ENCODE data around the gene AGAP5.

The AGAP5 gene

DNA sequence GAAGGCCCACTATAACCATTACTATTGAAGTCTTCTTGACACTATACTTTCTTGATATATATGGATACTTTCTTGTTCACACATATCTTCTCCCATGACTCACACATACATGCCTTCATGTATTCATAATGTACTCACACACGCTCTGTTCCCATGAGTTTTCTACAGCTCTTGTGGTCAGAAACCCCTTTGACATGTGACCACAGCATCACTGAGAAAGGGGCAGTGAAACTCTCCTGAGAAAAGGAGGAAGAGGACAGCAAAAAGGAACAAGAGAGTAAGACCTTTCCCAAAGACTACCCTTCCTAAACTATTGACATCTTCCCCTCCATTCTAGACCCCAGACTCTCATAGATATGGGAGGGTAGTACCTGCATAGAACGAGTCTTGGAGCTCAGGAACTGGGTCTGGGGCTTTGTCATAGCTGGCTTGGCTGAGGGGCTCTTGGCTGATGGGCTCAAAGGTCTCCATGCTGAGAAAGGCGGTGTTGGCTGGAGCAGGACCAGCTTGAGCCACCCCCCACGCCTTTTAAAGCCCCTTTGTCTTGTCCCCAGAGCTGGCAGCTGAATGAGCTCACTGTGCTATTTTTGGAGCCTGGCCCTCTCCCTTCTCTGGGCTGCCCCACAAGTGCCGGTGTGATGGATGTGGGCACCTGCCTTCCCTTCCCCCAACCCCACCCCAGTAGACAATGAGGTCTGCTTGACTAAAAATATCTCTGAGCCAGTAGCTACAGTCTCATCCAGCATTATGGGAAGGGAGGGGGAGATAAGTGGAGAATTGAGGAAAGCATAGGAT lies 47.2 kb downstream of the AGAP5 start:
- DNase-seq, result no peak

DNA sequence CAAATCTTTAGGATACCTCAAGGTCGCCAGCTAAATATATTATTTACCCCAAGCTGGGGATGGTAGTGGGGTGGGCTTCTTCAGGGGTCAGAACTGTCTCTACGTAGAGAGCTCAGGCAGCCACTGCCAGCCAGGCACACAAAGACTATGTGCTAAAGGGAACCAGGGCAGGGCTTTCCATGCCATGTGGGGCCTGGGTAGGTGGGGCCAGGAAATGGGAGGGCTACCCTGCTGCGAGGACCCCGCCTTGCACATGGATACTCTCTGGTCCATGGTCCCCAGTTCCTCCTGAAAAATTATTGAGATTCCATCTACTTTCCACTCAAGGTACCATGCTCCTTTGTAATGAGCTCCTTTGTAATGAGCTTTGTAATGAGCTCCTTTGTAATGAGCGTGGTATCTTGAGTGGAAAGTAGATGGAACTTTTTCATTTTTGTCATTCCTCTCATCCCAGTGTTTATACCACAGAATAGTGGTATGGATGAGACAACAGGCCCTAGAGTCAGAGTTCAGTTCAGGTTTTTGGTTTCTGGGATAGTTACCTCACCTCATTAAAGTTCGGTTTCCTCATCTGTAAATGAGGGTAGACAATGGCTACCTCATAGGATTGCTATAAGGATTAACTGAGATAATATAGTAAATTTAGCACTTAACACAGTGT lies 47.9 kb downstream of the AGAP5 start:
- DNase-seq, result no peak

DNA sequence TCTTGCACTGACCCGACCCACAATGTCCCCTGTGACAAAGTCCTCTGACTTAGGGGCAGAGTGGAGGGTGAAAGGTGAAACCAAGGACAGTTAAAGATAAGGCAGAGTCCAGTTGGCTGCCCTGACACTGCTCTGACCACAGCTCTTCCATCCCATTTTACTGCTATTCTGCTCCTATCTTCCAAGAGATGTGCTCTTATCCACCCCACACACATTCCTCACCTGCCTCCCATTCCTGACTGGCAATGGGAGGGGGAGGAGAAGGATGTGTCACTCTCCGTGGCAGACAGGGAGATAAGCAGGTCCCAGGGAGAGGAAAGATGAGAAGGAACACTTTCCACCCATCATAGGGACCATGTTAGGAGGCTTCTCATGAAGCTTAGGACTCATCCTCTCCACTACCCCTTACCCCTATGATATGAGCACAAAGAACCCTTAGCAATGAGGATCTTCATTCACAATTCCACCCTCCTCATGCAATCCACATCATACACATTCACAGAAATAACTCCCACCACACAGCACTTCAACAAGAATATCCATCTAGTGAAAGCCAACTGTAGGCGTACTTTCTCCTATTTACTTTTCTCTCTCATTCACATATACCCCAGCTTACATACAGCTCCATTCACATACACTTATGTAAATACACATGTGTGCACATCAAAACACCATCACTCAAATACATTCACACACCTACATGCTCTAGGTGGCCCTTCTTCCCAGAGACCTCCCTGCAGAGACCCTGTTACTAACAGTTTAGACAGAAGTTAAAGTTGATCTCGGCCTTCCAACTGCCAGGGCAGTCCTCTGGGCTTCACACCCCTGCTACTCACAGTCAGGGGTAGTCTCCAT lies 48.7 kb downstream of the AGAP5 start:
- no peak for DNase-seq

DNA sequence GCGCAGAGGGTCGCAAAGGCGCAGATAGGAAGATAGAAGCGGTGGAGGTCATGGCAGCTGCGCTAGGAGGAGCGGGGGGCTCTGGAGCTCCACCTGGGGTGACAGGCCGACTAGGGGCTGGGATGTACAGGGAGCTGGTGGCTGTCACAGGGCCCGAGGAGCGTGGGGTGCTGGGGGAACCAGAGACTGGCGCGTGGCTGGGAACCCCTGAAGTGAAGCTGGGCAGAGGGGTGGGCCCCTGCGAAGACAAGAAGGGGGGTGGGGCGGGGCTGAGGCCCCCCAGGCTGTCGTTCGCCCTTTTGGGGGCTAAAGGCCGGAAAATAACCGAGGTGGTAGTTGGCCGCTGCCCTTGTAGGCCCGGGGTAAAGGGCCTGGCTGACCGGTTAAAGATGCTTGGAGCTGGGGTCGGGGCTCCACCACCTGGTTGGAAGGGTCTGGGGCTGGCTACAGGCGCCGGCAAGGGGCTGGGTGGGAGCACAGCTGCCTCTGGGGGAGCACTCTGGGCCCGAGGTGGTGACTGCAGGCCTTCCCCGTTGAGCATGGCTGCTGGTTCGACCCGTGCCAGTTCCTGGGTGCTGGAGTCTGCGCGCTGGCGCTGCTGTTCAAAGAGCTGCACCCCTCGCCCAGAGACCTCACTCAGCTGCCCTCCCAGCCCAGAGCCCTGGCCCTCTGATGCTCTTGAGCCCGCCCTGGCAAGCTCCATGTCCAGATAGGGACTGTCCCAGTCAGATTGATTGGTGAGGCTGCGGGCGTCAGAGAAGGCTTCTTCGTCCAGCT lies 49.8 kb downstream of the AGAP5 start:
- no peak for DNase-seq

DNA sequence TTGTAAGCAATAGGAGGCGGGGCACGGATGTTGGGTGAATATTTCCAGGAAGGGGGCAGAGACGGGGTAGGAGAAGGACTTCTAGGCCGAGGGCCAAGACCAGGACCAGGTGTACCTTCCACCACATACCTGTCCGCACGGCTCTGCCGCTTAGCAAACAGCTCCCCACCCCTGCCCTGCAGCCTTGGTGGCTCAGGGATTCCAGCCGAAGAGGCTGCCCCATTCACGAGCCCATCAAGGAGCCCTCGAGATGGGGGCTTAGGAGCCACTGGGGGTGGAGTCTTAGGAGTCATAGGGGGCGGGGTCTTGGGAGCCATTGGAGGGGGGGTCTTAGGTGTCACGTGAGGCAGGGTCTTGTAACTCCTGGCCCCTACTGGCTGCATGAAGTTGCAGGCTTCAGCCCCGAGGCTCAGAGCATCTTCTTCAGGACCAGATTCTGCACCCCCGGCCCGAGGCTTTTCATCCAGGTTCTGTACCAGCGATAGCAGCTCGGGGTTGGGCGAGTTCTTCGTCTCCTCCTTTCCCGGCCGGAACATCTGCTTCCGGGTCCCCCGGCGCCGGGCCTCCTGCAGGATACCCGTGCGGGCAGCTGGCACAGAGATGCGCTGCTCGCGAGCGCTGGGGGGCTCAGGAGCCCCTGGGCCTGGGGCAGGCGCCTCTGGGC lies 50.6 kb downstream of the AGAP5 start:
- DNase-seq, result no peak

DNA sequence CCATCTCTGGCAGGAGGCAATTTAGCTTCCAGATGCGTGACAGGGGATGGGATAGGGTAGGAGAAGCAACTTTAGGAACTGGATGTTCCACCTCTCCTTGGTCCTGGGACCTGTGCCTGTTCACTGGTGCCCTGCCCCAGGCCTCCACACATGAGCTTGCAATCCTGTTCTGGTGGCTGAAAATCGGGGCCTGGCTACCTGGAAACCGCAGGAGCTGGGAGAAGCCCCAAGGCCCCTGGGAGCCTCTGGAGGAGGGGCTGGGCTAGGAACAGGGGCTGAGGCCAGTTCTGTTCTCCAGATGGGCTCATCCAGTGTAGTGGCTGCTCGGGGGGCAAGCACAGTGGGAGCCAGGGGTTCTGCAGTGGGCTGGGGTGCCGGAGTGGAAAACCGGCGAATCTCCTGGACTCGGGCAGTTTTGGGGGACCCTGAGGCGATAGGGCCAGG lies 51.3 kb downstream of the AGAP5 start:
- no peak for DNase-seq

DNA sequence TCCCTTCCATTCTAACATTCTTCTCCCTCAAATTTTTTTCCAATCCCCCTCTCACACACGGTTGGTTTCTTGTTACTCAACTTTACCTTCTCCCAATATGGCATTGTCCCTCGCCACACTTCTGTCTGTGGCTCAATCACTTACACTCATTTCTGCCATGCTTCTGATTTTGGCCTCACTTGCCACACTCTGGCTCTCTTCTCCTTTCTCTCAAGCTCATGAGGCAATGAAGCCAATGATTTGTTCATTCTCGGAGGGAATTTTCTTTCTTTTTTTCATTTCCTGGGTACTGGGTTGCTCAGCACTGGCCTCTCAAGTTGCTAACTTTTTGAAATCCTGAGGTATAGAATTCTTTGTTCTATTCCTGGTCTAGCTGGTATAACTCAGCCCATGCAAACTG lies 52.7 kb downstream of the AGAP5 start:
- no peak for DNase-seq

DNA sequence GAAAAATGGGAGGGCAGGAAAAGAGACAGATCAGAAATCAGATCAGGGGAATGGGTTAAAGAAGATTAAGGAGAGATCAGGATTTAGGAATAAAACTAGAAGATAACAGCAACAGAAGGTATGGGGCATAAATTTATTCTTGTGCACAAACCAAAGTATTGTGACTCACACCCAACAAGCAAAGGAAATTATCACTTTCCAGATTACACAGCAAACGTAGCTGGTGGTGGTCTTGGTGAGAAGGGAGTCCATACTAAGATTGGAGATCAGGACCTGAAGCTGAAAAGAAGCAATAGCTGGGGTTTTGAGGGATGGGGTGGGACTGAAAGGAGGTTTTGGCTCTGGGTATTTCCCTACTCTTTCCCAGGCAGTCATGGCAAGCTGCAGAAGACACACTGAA lies 53.1 kb downstream of the AGAP5 start:
- no peak for DNase-seq

DNA sequence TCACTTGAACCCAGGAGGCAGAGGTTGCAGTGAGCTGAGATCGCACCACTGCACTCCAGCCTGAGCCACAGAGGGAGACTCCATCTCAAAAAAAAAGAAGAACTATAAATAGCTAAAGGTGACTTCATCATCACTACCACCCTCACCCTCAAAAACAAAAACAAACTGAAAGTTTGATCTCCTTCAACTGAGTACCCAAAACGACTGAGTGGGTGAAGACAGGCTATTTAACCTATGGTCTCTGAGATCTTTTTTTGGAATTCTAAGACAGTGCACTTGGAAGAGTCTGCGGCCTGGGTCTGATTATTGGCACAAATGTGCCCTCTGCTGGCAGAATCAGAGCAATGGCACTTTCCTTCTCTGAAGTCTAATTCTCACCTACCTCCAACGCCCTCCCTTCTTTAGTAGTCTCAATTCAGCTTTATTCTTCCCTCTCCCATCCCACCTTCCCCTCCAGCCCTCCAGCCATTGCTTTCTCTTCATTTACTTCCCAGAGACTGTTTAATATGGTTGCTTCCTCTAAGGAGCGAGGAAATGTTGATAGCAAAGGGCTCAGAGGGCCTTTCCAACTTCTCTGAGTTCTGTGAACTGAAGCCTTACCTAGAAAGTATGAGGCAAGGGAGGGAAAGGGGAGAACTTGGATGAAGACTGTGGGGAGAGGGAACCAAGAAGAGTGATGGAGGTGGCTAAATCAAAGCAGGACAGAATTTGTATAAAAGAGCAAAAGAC lies 53.7 kb downstream of the AGAP5 start:
- DNase-seq, result peak; percentile 62

DNA sequence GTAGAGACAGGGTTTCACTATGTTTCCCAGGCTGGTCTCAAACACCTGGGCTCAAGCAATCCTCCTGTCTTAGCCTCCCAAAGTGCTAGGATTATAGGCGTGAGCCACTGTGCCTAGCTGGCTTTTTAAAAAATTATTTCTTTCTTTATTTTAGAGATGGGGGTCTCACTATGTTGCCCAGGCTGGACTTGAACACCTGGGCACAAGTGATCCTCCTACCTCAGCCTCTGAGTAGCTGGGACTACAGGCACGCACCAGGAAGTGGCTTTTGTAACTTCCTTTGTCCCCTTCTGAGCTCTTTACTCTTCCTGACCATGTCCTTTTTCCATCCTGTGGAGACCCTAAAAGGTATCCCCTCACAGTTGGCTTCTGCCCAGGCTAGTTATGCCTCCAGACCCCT lies 54.5 kb downstream of the AGAP5 start:
- no peak for DNase-seq

DNA sequence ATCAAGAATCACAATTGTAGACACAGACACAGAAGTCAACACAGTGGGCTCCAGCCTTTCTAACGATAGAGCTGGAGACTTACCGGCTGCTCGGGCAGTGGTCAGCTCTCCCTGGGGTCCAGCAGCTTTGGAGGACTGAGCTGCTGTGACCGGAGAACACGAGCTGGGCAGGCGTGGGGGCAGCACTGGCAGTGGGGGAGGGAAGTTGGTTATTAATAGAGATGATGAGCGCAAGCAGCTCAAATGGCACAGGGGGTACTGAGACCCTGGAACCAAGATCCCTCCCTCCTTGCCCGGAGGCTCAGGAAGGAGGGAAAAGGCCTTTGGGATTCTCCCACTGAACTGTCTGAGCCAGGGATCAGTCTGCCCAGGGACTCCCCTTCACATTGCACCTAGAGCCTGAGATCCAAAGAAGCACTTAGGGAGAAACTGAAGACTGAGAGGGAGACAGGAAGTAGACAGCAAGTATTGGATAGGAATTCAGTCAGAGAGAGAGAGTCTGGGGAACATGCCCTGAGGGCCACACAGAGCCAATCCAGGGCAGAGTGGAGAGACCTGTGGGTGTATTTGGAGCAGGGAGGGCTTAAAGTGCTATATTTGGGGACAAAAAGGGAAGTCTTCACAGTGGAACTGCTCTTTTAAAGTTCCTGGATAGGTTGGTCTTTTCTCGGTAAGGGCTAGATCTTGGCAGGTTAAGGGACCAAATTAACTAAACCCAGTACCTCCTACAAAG lies 56.4 kb downstream of the AGAP5 start, which contains the start of gene MYOZ1:
Gene MYOZ1 (minus strand): TSS at position 147 of the 733 bp plus-strand sequence. CDS start 1,457 bp downstream, outside the sequence.
- DNase-seq, result no peak

DNA sequence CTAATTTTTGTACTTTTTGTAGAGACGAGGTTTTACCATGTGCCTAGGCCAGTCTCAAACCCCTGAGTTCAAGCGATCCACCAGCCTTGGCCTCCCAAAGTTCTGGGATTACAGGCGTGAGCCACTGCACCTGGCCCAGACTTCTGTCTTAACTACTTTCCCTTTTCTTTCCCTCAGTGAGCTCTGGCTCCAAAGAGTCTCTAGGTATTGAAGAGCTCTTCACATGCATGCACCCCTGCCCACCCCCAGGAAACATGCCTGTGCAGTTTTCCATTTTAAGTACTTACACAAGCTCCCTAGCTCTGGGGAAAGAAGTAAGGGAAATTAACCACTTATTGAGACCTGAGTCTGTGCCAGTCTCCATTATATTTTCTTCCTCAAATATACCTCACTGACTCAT lies 58.6 kb downstream of the AGAP5 start:
- DNase-seq, result no peak

DNA sequence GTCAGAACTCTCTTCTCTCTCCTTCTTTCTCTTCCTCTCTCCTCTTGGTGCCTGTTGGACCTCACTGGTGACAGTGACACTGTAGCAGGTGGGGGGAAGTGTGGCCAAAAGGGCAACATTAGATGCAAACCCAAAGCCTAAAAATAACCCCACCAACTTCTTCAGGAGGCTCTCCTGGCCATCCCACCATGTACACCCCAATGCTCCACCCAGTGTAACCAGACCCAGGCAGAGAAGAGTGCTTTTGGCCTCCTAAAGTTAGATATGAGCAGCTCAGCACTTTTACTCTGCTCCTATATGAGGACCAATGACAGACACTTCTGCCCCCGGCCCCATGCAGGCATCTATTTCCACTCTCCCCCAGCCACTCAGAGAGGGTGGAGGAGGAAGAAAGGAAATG lies 62.1 kb downstream of the AGAP5 start:
- DNase-seq, result no peak

DNA sequence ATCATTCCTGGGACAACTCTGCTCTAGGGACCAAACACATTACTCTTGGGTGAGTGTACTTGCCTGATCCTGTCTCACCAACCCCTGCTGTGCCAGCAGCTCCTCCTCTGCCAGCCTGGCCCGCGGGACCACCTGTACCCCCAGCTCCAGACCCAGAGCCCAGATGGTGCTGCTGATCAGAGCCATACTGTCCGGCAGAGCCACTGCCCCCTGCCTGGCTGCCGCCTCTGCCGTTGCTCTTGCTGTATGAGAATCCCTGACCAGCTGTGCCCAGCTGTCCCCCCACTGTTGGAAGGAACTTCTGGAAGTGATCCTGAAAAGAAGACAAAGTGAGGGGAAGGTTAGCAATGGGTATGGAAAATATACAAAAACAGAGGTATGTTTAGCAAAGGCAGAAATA lies 63.5 kb downstream of the AGAP5 start:
- DNase-seq, result no peak

DNA sequence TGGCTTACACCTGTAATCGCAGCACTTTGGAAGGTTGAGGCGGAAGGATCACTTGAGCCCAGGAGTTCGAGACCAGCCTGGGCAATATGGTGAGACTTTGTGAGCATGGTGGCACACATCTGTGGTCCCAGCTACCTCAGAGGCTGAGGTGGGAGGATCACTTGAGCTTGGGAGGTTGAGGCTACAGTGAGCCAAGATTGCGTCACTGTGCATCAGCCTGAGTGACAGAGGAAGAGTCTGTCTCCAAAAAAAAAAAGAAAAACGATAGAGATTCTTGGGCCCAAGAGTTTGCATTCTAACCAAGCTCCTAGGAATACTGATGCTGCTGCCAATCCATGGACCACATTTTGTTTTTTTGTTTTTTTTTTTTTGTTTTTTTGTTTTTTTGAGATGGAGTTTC lies 68.7 kb downstream of the AGAP5 start:
- no peak for DNase-seq

DNA sequence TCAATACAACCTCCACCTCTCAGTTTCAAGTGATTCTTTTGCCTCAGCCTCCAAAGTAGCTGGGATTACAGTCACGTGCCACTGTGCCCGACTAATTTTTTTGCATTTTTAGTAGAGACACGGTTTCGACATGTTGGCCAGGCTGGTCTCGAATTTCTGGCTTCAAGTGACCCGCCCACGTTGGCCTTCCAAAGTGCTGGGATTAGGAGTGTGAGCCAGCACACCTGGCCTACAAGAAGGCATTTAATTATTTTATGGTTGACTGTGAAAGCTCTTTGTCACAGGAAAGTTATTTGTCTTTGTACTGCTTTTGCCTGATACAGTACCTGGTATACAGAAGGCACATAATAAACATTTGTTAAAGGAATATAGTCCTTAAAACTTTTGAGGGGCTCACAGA lies 69.5 kb downstream of the AGAP5 start:
- DNase-seq, result no peak

DNA sequence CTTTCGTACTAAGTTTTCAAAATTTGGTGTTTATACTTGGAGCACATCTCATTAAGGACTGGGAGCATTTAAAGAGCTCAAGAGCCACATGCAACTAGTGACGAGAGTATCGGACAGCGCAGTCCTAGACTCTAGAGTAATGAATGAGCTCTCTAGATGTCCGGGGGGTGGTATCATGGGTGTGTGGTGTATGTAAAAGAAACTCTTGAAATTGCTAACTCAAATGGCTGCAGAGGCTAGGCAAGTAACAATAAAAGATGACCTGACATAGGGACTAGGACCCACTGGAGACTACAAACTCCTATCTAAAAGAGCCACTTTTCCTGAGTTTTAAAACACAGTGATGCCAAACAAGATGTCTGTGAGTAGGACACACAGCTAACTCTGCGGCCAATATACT lies 70.6 kb downstream of the AGAP5 start:
- no peak for DNase-seq

DNA sequence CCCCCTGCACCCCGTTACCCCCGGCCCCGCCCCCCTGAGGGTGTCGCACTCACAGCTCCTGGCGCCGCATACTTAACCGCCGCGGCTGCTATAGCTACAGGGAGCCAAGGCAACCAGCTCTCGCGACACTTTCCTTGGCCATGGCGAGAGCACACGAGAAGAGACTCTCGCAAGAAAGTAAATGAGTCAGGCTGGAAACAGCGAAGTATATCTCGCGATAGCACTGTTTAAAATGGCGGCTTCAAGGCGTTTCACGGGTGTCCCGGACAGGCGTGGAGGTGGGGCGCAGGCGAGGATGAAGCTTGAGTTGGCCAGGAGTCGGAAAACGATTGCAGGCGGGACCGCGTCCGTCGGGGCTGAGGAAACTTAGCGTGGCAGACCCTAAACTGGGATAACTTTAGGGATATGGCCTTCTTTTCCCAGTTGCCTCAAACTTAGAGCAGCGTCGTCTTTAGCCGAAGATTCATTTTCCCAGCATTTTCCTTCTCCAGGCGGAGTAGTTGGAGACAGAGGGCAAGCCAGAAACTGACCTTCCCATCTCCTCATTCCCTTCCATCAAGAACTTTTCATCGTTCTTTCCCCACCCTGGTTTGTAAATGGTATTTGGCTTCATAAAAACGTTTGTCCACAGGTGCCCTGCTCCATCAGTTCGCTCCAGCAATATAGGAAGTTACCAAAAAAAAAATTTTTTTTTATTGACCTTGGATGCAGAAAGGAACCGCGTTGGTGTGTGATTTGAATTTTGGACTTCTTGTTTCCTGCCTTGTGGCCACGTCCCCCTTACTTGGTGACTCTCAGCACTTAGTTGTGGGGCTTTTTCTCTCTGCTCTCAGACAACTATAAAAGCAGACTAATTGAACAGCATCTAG lies 71.8 kb downstream of the AGAP5 start:
- peak; percentile 97 for DNase-seq

DNA sequence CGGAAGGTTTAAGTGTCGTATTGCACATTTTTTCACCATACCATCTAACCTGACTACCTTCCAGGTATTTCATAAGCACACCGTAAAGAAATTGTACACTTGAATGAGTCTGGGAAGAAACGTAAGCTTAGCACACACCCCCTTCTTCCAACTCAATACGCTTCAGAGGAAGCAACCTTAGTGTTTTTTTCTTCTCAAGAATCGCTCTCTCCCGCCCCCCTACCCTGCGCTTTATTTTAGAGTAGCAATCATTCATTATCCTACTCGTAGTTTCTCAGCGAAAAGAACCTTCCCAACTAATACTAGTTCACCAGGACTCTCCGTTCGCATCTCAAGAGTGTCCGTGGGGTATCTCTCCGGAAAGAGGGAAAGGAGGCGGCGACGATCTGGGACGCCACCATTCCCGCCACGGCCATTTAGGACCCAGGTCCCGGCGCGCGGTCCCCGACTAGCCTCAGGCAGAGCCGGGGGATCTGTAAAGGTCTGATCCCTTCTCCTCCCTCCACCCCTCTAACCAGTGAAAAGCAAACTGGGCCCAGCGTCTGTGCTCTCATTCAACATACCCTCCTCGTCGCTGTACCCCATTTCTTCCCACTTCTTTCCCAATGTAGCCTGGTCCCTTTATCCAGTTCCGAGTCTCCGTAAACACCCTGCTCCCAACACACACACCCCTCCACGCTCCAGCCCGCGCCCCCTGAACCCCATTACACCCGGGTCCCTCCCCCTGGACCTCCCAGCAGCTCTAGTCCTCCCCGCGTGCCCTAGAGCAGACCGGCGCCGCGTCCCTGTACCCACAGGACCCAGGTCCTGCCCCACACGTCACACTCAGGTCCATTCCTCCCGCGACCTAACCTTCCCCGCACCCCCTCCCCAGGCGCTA lies 72.7 kb downstream of the AGAP5 start:
- peak; percentile 18 for DNase-seq
